ENCODE measurements around the gene DNAAF1.

- TF ChIP-seq CTCF (IDR thresholded peaks at IDR 0.05; ENCODE audit: extremely low read depth in 1 of 2, insufficient read depth in 1 of 2, low read depth in 1 of 2, low read length in 2 of 2) (no peak), FOS (IDR thresholded peaks at IDR 0.05; ENCODE audit: borderline replicate concordance, insufficient read depth, low read length) (no peak), POLR2AphosphoS5 (IDR thresholded peaks at IDR 0.05; ENCODE audit: insufficient read depth, low read depth, low read length) (no peak), MAX (IDR thresholded peaks at IDR 0.05; ENCODE audit: insufficient read depth, insufficient read length) (no peak)
Observed at GRCh38 chr16:84225571-84225970, 80.5 kb downstream of the DNAAF1 start.
